ENCODE results near the gene TSSK1B. TPM values are rescaled to one million over a fixed set of nuclear protein-coding genes. Genes with fewer than 3 reads are reported as not detected.

The TSSK1B gene
- total and polyA plus RNA-seq, 2 of the 8 experiments (the other 6 are each of a cell fraction or from before 2014, with no cell fraction given) = 0.05 TPM; not detected in 1

- Histone ChIP-seq H2BK5ac (ENCODE audit: low read depth, low read length) (no peak overlapping the region), H3K56ac (replicated peaks; ENCODE audit: insufficient read length, low read depth, low read length) (no peak overlapping the region), H3K4ac (replicated peaks; ENCODE audit: insufficient read length, low read depth, low read length) (no peak overlapping the region), H3K79me2 (ENCODE audit: control insufficient read depth in 1 of 2, insufficient read depth in 2 of 2, low read length in 2 of 2) (no peaks in the 10 kb centered on the region), H4K91ac (replicated peaks; ENCODE audit: insufficient read length, low read length) (no peak overlapping the region), H3K14ac (ENCODE audit: insufficient read length) (no peak overlapping the region), H3K4me2 (ENCODE audit: insufficient read depth in 1 of 2, low read depth in 2 of 2, low read length in 2 of 2) (no peak overlapping the region), H3K18ac (ENCODE audit: extremely low read depth, low read length) (no peak overlapping the region), H2AFZ (ENCODE audit: low read length) (no peak overlapping the region), H3K9ac (replicated peaks in 1 of 4; ENCODE audit: extremely low read depth in 1 of 4, low read depth in 3 of 4, low read length in 3 of 4) (no peak overlapping the region), H2BK15ac (ENCODE audit: low read length) (no peak overlapping the region), H3K36me3 (ENCODE audit: control insufficient read depth in 2 of 4, insufficient read depth in 4 of 4, low read length in 3 of 4) (no peaks in the 10 kb centered on the region), H3K4me3 (ENCODE audit: extremely low read depth in 1 of 4, insufficient read depth in 2 of 4, low read depth in 3 of 4, low read length in 4 of 4) (no peak overlapping the region), H2AK5ac (ENCODE audit: low read depth, low read length) (no peak overlapping the region), H4K8ac (ENCODE audit: extremely low read depth, insufficient read depth, low read length) (no peak overlapping the region), H3K23ac (ENCODE audit: insufficient read length) (no peak overlapping the region), H3K23me2 (ENCODE audit: low read depth, low read length) (no peaks in the 10 kb centered on the region), H3K27ac (ENCODE audit: low read depth, low read length) (no peak overlapping the region), H2BK120ac (replicated peaks; ENCODE audit: low read depth, low read length) (no peak overlapping the region), H2BK12ac (ENCODE audit: low read depth, low read length) (no peak overlapping the region), H4K5ac (ENCODE audit: insufficient read length, low read depth, low read length) (no peak overlapping the region), H3K4me1 (replicated peaks in 1 of 4; ENCODE audit: control insufficient read depth in 3 of 4, insufficient read depth in 4 of 4, low read length in 3 of 4) (no peaks in the 10 kb centered on the region), H2BK20ac (ENCODE audit: low read length) (no peak overlapping the region), H3K79me1 (ENCODE audit: low read depth, low read length) (no peaks in the 10 kb centered on the region), H3K27me3 (replicated peaks in 1 of 4; ENCODE audit: control insufficient read depth in 3 of 4, extremely low read depth in 1 of 4, insufficient read depth in 3 of 4, low read length in 3 of 4) (no peaks in the 10 kb centered on the region), H4K20me1 (replicated peaks in 1 of 2; ENCODE audit: control insufficient read depth in 1 of 2, insufficient read depth in 2 of 2, low read length in 2 of 2) (no peaks in the 10 kb centered on the region), H3K9me3 (ENCODE audit: insufficient read depth in 2 of 2, low read depth in 1 of 2, low read length in 1 of 2) (no peaks in the 10 kb centered on the region)
- 87% methylated on average over 2 of the region's 2 CpGs; no CpG with 5 or more reads in 1 of the 2 experiments for WGBS, 2 experiments (ENCODE audit: extremely low coverage in 1 of 2, insufficient coverage in 1 of 2, insufficient read length in 1 of 2, insufficient replicate concordance in 2 of 2, low coverage in 1 of 2, low lambda C conversion rate in 2 of 2, missing lambda C conversion rate in 1 of 2)
- no peak for DNase-seq (ENCODE audit: low read depth in 1 of 2, low spot score in 2 of 2)
- POLR2A ChIA-PET (ENCODE audit: partially characterized antibody) = no interaction called here
- CTCF ChIA-PET (ENCODE audit: partially characterized antibody) = interaction anchor here (0.6 kb wide), 1 partner anchor 85 kb away, joined by 5 read pairs; no protein-coding TSS in a partner anchor
- TF ChIP-seq ATF3 (IDR thresholded peaks at IDR 0.05; ENCODE audit: insufficient read depth, low read depth, low read length) = no peak
- no peak for TF ChIP-seq SP2 (IDR thresholded peaks at IDR 0.05; ENCODE audit: low read length)
- TF ChIP-seq RXRA (IDR thresholded peaks at IDR 0.05; ENCODE audit: insufficient read depth, low read depth, low read length) = no peak
- TF ChIP-seq NANOG (IDR thresholded peaks at IDR 0.05; ENCODE audit: insufficient read depth, low read depth, low read length, poor library complexity, severe bottlenecking) = no peak
- no peak for TF ChIP-seq USF2 (IDR thresholded peaks at IDR 0.05; ENCODE audit: low read length)
- TF ChIP-seq RBBP5 (IDR thresholded peaks at IDR 0.05; ENCODE audit: borderline replicate concordance, low read depth, low read length) = no peak
- no peak for TF ChIP-seq HDAC2 (IDR thresholded peaks at IDR 0.05; ENCODE audit: borderline replicate concordance in 1 of 2, low read depth in 2 of 2, low read length in 2 of 2)
- no peak for TF ChIP-seq POLR2AphosphoS5 (IDR thresholded peaks at IDR 0.05; ENCODE audit: low read depth, low read length)
- FAIRE-seq = no peak
These were observed 17.0 kb upstream of the TSSK1B start for GRCh38 chr5:113451797-113452196.
